ENCODE results near the gene AP1AR. TPM values are rescaled to one million over a fixed set of nuclear protein-coding genes. Genes with fewer than 3 reads are reported as not detected.

Gene AP1AR
- total and polyA plus RNA-seq, 8 donors = 9.5 to 35.6 (median 13.3) TPM

GRCh38 chr4:112270051-112270450 lies 38.5 kb downstream of the AP1AR start:
- H3K4me3 ChIP-seq = no peak overlapping the region
- 74 to 91% (median 86%) methylated on average over 1 of the region's 1 CpG for WGBS, 5 donors
- intact Hi-C loops (cut with DNase I; ENCODE audit: low total_unique reads) = no loop called here
- H3K9me3 ChIP-seq = no peaks in the 10 kb centered on the region
- no peak for DNase-seq
- no peak for TF ChIP-seq EP300 (IDR thresholded peaks at IDR 0.05)
- no peak for TF ChIP-seq POLR2AphosphoS5 (IDR thresholded peaks at IDR 0.05)
- TF ChIP-seq, protein P1, sequence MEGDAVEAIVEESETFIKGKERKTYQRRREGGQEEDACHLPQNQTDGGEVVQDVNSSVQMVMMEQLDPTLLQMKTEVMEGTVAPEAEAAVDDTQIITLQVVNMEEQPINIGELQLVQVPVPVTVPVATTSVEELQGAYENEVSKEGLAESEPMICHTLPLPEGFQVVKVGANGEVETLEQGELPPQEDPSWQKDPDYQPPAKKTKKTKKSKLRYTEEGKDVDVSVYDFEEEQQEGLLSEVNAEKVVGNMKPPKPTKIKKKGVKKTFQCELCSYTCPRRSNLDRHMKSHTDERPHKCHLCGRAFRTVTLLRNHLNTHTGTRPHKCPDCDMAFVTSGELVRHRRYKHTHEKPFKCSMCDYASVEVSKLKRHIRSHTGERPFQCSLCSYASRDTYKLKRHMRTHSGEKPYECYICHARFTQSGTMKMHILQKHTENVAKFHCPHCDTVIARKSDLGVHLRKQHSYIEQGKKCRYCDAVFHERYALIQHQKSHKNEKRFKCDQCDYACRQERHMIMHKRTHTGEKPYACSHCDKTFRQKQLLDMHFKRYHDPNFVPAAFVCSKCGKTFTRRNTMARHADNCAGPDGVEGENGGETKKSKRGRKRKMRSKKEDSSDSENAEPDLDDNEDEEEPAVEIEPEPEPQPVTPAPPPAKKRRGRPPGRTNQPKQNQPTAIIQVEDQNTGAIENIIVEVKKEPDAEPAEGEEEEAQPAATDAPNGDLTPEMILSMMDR (IDR thresholded peaks at IDR 0.05) = no peak
- TF ChIP-seq POLR2A (IDR thresholded peaks at IDR 0.05) = no peak
- H3K27ac ChIP-seq = no peak overlapping the region
- peaks cover 0 to 31% (median 7%) of the 10 kb centered on the region in 4 donors for H3K36me3 ChIP-seq
- no peaks in the 10 kb centered on the region for H3K4me1 ChIP-seq
- no peaks in the 10 kb centered on the region for H3K27me3 ChIP-seq

- Histone ChIP-seq H3K27ac (no peak overlapping the region), H3K36me3 (peaks cover 0 to 34% (median 4%) of the 10 kb centered on the region in 4 donors), H3K27me3 (no peaks in the 10 kb centered on the region), H3K4me1 (no peaks in the 10 kb centered on the region), H3K9me3 (no peaks in the 10 kb centered on the region), H3K4me3 (no peak overlapping the region)
- 84 to 91% (median 89%) methylated on average over 8 of the region's 8 CpGs for WGBS, 5 donors
- intact Hi-C loops (cut with DNase I; ENCODE audit: low total_unique reads) = no loop called here
- TF ChIP-seq POLR2AphosphoS5 (IDR thresholded peaks at IDR 0.05) (no peak), EP300 (IDR thresholded peaks at IDR 0.05) (no peak), POLR2A (IDR thresholded peaks at IDR 0.05) (no peak)
- TF ChIP-seq, protein P1 (IDR thresholded peaks at IDR 0.05) = no peak
- no peak for DNase-seq
Observed at GRCh38 chr4:112270640-112271421, 39.2 kb downstream of the AP1AR start.

DNA sequence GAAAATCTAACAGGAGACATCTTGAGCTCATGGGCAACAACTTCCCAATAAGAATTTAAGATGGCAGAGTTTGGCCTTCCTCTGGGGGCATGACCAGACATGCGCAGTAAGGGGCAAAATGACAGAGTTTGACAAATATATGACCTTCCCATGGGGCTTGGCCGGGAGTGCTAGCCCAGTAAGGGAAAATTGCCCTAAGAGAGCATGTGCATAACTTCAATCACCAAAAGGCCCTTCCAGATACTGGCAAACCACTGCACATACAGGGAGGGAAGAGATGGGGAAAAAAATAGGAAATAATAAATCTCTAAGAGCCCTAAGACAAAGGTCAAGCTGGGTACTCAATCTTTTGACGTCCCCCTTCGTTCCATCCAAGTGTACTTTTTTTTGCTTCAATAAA lies 40.7 kb downstream of the AP1AR start:
- Histone ChIP-seq H3K27ac (no peak overlapping the region), H3K4me1 (no peaks in the 10 kb centered on the region), H3K4me3 (no peak overlapping the region), H3K9me3 (no peaks in the 10 kb centered on the region), H3K27me3 (no peaks in the 10 kb centered on the region), H3K36me3 (peaks cover 0 to 43% (median 9%) of the 10 kb centered on the region in 4 donors)
- 86 to 96% (median 93%) methylated on average over 4 of the region's 4 CpGs for WGBS, 5 donors
- intact Hi-C loops (cut with DNase I; ENCODE audit: low total_unique reads) = no loop called here
- DNase-seq = no peak
- TF ChIP-seq POLR2AphosphoS5 (IDR thresholded peaks at IDR 0.05) (no peak), POLR2A (IDR thresholded peaks at IDR 0.05) (no peak), EP300 (IDR thresholded peaks at IDR 0.05) (no peak)
- TF ChIP-seq, protein P1 (IDR thresholded peaks at IDR 0.05) = no peak

GRCh38 chr4:112274959-112275358 lies 43.4 kb downstream of the AP1AR start:
- intact Hi-C loops (cut with DNase I; ENCODE audit: low total_unique reads) = no loop called here
- no peak for TF ChIP-seq POLR2AphosphoS5 (IDR thresholded peaks at IDR 0.05)
- TF ChIP-seq POLR2A (IDR thresholded peaks at IDR 0.05) = no peak
- TF ChIP-seq EP300 (IDR thresholded peaks at IDR 0.05) = no peak
- 94 to 99% (median 95%) methylated on average over 4 of the region's 4 CpGs for WGBS, 5 donors

DNA sequence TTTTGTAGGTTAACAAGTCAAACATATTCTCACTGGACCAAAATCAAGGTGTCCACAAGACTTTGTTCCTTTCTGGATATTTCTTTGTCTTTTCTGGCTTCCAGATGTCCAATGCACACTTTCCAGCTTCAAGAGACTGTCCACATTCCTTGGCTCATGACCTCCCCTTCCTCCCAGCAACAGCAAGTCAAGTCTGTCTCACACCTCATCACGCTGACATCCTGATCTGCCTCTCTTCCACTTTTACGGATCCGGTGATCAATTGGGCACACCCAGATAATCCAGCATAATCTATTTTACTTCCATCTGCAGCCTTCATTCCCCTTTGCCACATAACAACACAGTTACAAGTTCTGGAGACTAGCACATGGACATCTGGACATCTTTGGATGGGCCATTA lies 44.5 kb downstream of the AP1AR start:
- intact Hi-C loops (cut with DNase I; ENCODE audit: low total_unique reads) = no loop called here
- Histone ChIP-seq H3K27me3 (no peaks in the 10 kb centered on the region), H3K4me1 (peaks cover 0 to 21% (median 13%) of the 10 kb centered on the region in 4 donors), H3K36me3 (peaks cover 0 to 35% (median 13%) of the 10 kb centered on the region in 4 donors), H3K4me3 (no peak overlapping the region), H3K27ac (no peak overlapping the region), H3K9me3 (no peaks in the 10 kb centered on the region)
- TF ChIP-seq, protein P1 (IDR thresholded peaks at IDR 0.05) = no peak
- TF ChIP-seq EP300 (IDR thresholded peaks at IDR 0.05) (no peak), POLR2AphosphoS5 (IDR thresholded peaks at IDR 0.05) (no peak), POLR2A (IDR thresholded peaks at IDR 0.05) (no peak)
- 95 to 98% (median 96%) methylated on average over 3 of the region's 3 CpGs for WGBS, 5 donors
- no peak for DNase-seq

More at GRCh38 chr4:112274959-112275358, 43.4 kb downstream of the AP1AR start:
- peaks cover 0 to 35% (median 13%) of the 10 kb centered on the region in 4 donors for H3K36me3 ChIP-seq
- no peaks in the 10 kb centered on the region for H3K9me3 ChIP-seq
- H3K27me3 ChIP-seq = no peaks in the 10 kb centered on the region
- no peak for DNase-seq
- H3K4me1 ChIP-seq = peaks cover 0 to 14% (median 11%) of the 10 kb centered on the region in 4 donors
- H3K27ac ChIP-seq = no peak overlapping the region
- H3K4me3 ChIP-seq = no peak overlapping the region

Data from stomach (tissue), 9 donors.